ENCODE measurements around the gene CCL7.

CCL7 gene

DNA sequence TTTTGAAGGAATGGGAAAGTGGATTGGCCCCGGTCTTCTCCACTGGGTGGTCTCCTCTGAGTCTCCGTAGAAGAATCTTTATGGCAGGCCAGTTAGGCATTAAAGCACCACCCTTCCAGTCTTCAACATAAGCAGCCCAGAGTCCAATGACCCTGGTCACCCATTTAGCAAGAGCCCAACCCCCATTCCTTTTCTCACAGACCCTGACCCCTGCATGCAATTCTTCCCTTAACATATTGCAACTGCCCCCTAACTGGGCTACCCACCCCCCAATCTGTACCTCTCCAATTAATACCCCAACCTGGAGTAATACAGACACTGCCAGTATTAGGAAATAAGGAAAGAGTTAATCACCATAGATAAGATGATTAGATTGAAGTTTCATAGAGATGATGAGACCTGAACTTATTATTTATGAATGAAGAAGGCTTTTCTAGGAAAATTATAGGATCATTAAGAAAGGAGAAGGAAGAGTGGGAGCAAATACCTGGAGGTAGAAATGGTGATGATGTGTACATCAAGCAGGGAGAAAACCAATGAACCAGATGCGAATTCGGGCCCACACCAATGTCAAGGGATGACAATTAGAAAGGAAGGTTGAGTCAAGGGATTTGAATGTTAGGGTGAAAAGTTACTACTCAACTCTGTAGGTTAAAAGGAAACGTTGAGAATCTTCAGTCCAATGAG, 12.6 kb upstream of the CCL7 start:
- Histone ChIP-seq H3K27me3 (ENCODE audit: control insufficient read depth in 1 of 2, insufficient read depth in 2 of 2, low read length in 2 of 2) (no peaks in the 10 kb centered on the region), H3K4me1 (ENCODE audit: insufficient read depth, low read length) (peaks cover 35% of the 10 kb centered on the region), H3K4me3 (ENCODE audit: low read depth in 1 of 2, low read length in 2 of 2) (no peak overlapping the region), H3K36me3 (ENCODE audit: insufficient read depth, low read length) (no peaks in the 10 kb centered on the region), H3K27ac (ENCODE audit: low read depth, low read length) (no peak overlapping the region), H3K9ac (ENCODE audit: low read length) (no peak overlapping the region), H3K9me3 (ENCODE audit: low read length) (no peaks in the 10 kb centered on the region)

DNA sequence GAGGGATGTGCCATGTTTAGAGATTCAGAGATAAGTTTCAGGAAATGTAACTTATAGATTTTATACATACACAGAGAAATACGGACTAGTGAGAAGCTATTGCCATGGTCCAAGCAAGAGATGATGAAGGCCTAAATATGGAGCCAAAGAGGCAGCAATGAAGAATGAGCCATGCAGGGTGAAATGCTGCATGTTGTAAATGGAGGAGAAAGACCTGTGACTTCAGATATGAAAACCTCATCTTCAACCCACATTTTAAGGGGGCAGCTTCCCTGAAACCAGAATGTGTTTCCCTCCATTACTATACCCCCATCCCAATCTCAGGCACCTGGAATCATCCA, 12.1 kb upstream of the CCL7 start:
- Histone ChIP-seq H3K9ac (ENCODE audit: low read length) (no peak overlapping the region), H3K27ac (ENCODE audit: low read depth, low read length) (no peak overlapping the region), H3K36me3 (ENCODE audit: insufficient read depth, low read length) (no peaks in the 10 kb centered on the region), H3K4me1 (ENCODE audit: insufficient read depth, low read length) (peaks cover 30% of the 10 kb centered on the region), H3K27me3 (ENCODE audit: control insufficient read depth in 1 of 2, insufficient read depth in 2 of 2, low read length in 2 of 2) (no peaks in the 10 kb centered on the region), H3K9me3 (ENCODE audit: low read length) (no peaks in the 10 kb centered on the region), H3K4me3 (ENCODE audit: low read depth in 1 of 2, low read length in 2 of 2) (no peak overlapping the region)

DNA sequence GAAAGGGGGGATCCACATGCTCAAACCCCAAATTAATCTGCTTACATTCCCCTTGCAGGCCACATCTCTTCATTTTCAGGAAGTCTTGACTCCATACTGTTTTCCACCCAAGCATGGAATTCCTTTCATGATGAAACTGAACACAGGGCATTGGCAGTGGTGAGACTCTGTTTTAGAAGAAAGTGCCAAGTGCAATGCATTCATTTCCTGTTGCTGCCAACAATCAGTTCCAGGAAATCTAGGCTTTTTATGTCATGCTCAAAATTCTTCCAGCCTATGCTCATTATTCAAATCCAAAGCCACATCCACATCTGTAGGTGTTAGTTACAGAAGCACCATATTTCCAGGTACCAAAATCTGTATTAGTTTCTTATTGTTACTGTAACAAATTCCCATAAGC, 10.9 kb upstream of the CCL7 start:
- H3K36me3 ChIP-seq (ENCODE audit: insufficient read depth, low read length), result no peaks in the 10 kb centered on the region
- no peak overlapping the region for H3K27ac ChIP-seq (ENCODE audit: low read depth, low read length)
- no peaks in the 10 kb centered on the region for H3K27me3 ChIP-seq (ENCODE audit: control insufficient read depth in 1 of 2, insufficient read depth in 2 of 2, low read length in 2 of 2)
- no peaks in the 10 kb centered on the region for H3K9me3 ChIP-seq (ENCODE audit: low read length)
- peaks cover 18% of the 10 kb centered on the region for H3K4me1 ChIP-seq (ENCODE audit: insufficient read depth, low read length)
- H3K4me3 ChIP-seq (ENCODE audit: low read depth in 1 of 2, low read length in 2 of 2), result no peak overlapping the region
- H3K9ac ChIP-seq (ENCODE audit: low read length), result no peak overlapping the region

DNA sequence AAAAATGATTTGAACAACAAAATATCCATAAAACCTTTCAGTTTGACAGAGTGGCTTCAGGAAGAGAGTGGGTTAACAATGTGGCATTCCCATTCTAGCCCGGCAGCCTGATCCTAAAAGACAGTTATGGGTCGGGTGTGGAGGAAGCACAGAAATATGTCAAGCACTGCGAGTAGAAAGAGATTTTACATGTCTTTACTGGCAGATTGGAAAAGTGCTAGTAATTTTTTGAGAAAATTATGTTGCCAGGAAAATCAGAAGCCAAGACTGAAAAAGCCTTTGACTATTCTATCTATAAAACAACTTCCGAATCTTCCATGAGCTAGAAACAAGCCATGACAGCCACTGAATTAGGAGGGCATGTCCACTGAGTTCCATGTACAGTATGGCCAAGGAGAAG, 9.2 kb upstream of the CCL7 start:
- Histone ChIP-seq H3K27me3 (ENCODE audit: control insufficient read depth in 1 of 2, insufficient read depth in 2 of 2, low read length in 2 of 2) (no peaks in the 10 kb centered on the region), H3K9ac (ENCODE audit: low read length) (no peak overlapping the region), H3K27ac (ENCODE audit: low read depth, low read length) (no peak overlapping the region), H3K36me3 (ENCODE audit: insufficient read depth, low read length) (no peaks in the 10 kb centered on the region), H3K9me3 (ENCODE audit: low read length) (no peaks in the 10 kb centered on the region), H3K4me1 (ENCODE audit: insufficient read depth, low read length) (peaks cover under 1% of the 10 kb centered on the region), H3K4me3 (ENCODE audit: low read depth in 1 of 2, low read length in 2 of 2) (no peak overlapping the region)

- no peaks in the 10 kb centered on the region for H3K36me3 ChIP-seq (ENCODE audit: insufficient read depth, low read length)
- H3K27ac ChIP-seq (ENCODE audit: low read depth, low read length), result no peak overlapping the region
- H3K4me1 ChIP-seq (ENCODE audit: insufficient read depth, low read length), result no peaks in the 10 kb centered on the region
- no peaks in the 10 kb centered on the region for H3K9me3 ChIP-seq (ENCODE audit: low read length)
- no peak overlapping the region for H3K4me3 ChIP-seq (ENCODE audit: low read depth in 1 of 2, low read length in 2 of 2)
- H3K27me3 ChIP-seq (ENCODE audit: control insufficient read depth in 1 of 2, insufficient read depth in 2 of 2, low read length in 2 of 2), result no peaks in the 10 kb centered on the region
- H3K9ac ChIP-seq (ENCODE audit: low read length), result no peak overlapping the region
Observed at GRCh38 chr17:34261568-34262337, 8.3 kb upstream of the CCL7 start.

DNA sequence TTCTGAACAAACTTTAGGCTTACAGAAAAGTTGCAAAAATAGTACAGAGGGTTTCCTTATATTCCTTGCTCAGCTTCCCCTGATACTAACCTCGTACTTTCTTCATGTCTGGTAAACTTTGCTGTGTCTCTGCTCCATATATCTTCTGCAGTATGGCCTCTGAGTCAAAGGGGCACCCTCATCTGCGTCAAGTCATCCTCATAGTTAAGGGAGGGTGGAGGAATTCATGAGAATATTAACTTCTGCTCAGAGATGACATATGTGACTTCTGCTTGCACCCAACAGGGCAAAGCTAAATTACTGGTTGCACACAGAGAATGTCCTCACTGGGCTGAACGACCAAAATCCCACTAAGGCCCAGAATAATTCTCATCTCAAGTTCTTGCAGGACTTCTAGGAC, 4.3 kb upstream of the CCL7 start:
- no peaks in the 10 kb centered on the region for H3K4me1 ChIP-seq (ENCODE audit: insufficient read depth, low read length)
- no peaks in the 10 kb centered on the region for H3K27me3 ChIP-seq (ENCODE audit: control insufficient read depth in 1 of 2, insufficient read depth in 2 of 2, low read length in 2 of 2)
- no peak overlapping the region for H3K27ac ChIP-seq (ENCODE audit: low read depth, low read length)
- H3K4me3 ChIP-seq (ENCODE audit: low read depth in 1 of 2, low read length in 2 of 2), result no peak overlapping the region
- no peak overlapping the region for H3K9ac ChIP-seq (ENCODE audit: low read length)
- no peaks in the 10 kb centered on the region for H3K9me3 ChIP-seq (ENCODE audit: low read length)
- no peaks in the 10 kb centered on the region for H3K36me3 ChIP-seq (ENCODE audit: insufficient read depth, low read length)

DNA sequence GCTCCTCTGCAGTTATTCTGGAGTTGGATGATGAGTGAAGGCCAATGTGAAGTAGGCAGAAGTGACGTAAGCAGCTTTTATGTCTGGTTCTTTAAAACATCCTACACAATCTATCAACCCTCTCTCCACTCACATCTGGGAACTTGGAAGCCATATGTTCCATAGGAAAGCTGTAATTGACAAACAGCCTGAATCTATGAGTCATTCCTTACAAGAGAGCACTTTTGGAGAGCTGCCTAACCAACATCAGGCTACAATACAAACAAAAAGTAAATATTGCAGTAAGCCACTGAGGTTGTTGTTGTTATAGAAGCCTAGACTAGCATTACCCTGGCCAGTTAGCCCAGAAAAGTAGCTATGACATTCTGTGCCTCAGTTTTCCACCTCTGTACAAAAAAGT, 5.9 kb downstream of the CCL7 start:
- Histone ChIP-seq H3K27me3 (ENCODE audit: control insufficient read depth in 1 of 2, insufficient read depth in 2 of 2, low read length in 2 of 2) (no peaks in the 10 kb centered on the region), H3K36me3 (ENCODE audit: insufficient read depth, low read length) (no peaks in the 10 kb centered on the region), H3K4me1 (ENCODE audit: insufficient read depth, low read length) (no peaks in the 10 kb centered on the region), H3K9ac (ENCODE audit: low read length) (no peak overlapping the region), H3K27ac (ENCODE audit: low read depth, low read length) (no peak overlapping the region), H3K4me3 (ENCODE audit: low read depth in 1 of 2, low read length in 2 of 2) (no peak overlapping the region), H3K9me3 (ENCODE audit: low read length) (no peaks in the 10 kb centered on the region)

DNA sequence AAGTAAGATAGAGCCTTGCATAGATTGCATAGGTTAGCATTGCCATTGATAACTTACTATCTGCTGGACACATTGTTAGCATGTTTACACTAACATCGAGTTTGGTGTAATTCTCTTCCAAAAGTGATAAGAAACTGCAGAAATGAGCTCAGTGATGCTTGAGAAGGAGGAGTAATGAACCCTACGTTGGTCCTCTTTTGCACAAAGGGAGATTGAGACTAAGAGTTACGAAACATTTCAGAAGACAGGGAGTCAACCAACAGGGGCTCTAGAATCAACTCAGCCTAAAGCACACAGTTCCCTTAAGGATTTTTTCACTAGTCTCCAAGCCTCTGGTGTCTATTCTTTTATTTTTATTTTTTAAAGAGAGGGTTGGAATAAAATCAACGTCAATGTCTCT, 6.8 kb downstream of the CCL7 start:
- Histone ChIP-seq H3K9ac (ENCODE audit: low read length) (no peak overlapping the region), H3K27ac (ENCODE audit: low read depth, low read length) (no peak overlapping the region), H3K4me1 (ENCODE audit: insufficient read depth, low read length) (no peaks in the 10 kb centered on the region), H3K27me3 (ENCODE audit: control insufficient read depth in 1 of 2, insufficient read depth in 2 of 2, low read length in 2 of 2) (no peaks in the 10 kb centered on the region), H3K4me3 (ENCODE audit: low read depth in 1 of 2, low read length in 2 of 2) (no peak overlapping the region), H3K9me3 (ENCODE audit: low read length) (no peaks in the 10 kb centered on the region), H3K36me3 (ENCODE audit: insufficient read depth, low read length) (no peaks in the 10 kb centered on the region)

- Histone ChIP-seq H3K4me1 (ENCODE audit: insufficient read depth, low read length) (peaks cover 4% of the 10 kb centered on the region), H3K27ac (ENCODE audit: low read depth, low read length) (no peak overlapping the region)
Observed at GRCh38 chr17:34283571-34283970, 13.6 kb downstream of the CCL7 start.

GRCh38 chr17:34285286-34285792, 15.3 kb downstream of the CCL7 start, which contains the start of gene CCL11:
CCL11 (plus strand) TSS chr17:34285742; CDS start chr17:34285809, 67 bp downstream.
- H3K4me3 ChIP-seq (ENCODE audit: low read depth in 1 of 2, low read length in 2 of 2), result no peak within 1 kb of the TSS
- no peak within 1 kb of the TSS for H3K27ac ChIP-seq (ENCODE audit: low read depth, low read length)
- no peak within 1 kb of the TSS for H3K9ac ChIP-seq (ENCODE audit: low read length)
- peaks cover 4% of the 10 kb centered on the region for H3K4me1 ChIP-seq (ENCODE audit: insufficient read depth, low read length)
- H3K27me3 ChIP-seq (ENCODE audit: control insufficient read depth in 1 of 2, insufficient read depth in 2 of 2, low read length in 2 of 2), result no peaks in the 10 kb centered on the region
- no peaks in the 10 kb centered on the region for H3K9me3 ChIP-seq (ENCODE audit: low read length)
- no peaks in the 10 kb centered on the region for H3K36me3 ChIP-seq (ENCODE audit: insufficient read depth, low read length)

More at GRCh38 chr17:34283571-34283970, 13.6 kb downstream of the CCL7 start:
- Histone ChIP-seq H3K9ac (ENCODE audit: low read length) (no peak overlapping the region), H3K36me3 (ENCODE audit: insufficient read depth, low read length) (no peaks in the 10 kb centered on the region), H3K27me3 (ENCODE audit: control insufficient read depth in 1 of 2, insufficient read depth in 2 of 2, low read length in 2 of 2) (no peaks in the 10 kb centered on the region), H3K9me3 (ENCODE audit: low read length) (no peaks in the 10 kb centered on the region), H3K4me3 (ENCODE audit: low read depth in 1 of 2, low read length in 2 of 2) (no peak overlapping the region)

- H3K36me3 ChIP-seq (ENCODE audit: insufficient read depth, low read length), result no peaks in the 10 kb centered on the region
- no peak overlapping the region for H3K27ac ChIP-seq (ENCODE audit: low read depth, low read length)
- peaks cover 4% of the 10 kb centered on the region for H3K4me1 ChIP-seq (ENCODE audit: insufficient read depth, low read length)
- no peak overlapping the region for H3K9ac ChIP-seq (ENCODE audit: low read length)
- no peaks in the 10 kb centered on the region for H3K9me3 ChIP-seq (ENCODE audit: low read length)
- H3K4me3 ChIP-seq (ENCODE audit: low read depth in 1 of 2, low read length in 2 of 2), result no peak overlapping the region
- H3K27me3 ChIP-seq (ENCODE audit: control insufficient read depth in 1 of 2, insufficient read depth in 2 of 2, low read length in 2 of 2), result no peaks in the 10 kb centered on the region
Observed at GRCh38 chr17:34287875-34288274, 17.9 kb downstream of the CCL7 start.
